Measurements from ENCODE around the gene AKAP13.

DNA sequence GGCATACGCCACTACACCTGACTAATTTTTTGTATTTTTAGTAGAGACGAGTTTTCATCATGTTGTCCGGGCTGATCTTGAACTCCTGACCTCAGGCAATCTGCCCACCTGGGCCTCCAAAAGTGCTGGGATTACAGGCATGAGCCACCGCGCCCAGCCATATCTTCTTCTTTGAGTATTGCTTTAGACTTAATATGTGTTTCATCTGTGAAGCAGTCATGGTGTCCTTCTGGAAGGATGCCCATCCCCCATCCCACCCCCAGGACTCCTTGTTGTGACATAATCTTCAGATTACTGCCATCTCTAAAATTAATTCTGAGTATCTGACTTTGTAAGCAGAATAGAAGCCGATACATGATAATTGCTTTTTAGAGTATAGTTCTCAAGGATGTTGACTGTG is 356.7 kb downstream of the AKAP13 start:
- TF ChIP-seq CTCF (IDR thresholded peaks at IDR 0.05; ENCODE audit: control extremely low read depth in 1 of 3, insufficient read depth in 1 of 3, low read depth in 1 of 3, low read length in 3 of 3) (no peak), KDM1A (IDR thresholded peaks at IDR 0.05; ENCODE audit: borderline replicate concordance, low read length) (no peak), CBX5 (IDR thresholded peaks at IDR 0.05; ENCODE audit: low read depth, low read length) (no peak)

All from H1 (cell line).